Adipose tissue (tissue), 3 donors: ENCODE measurements around the gene PTPRN2. TPM values are rescaled to one million over a fixed set of nuclear protein-coding genes. Genes with fewer than 3 reads are reported as not detected.

ENCODE experiments used
- H3K27ac ChIP-seq: one replicate; pipeline ENCODE4 v1.5.1; 2013; ENCODE audit warnings: low read depth, low read length
- WGBS, 3 donors: extraction: QIAGEN DNeasy Blood & Tissue Kit; methylation state at CpG; one replicate each; pipeline ENCODE4 v1.1.7; 2013; 5-methylcytosine and 5-hydroxymethylcytosine counted together
- polyA plus RNA-seq, 3 donors: library from polyadenylated mRNA; stranded (reverse); fragments of 200-250 nt; gene quantifications; one replicate each; pipeline ENCODE4 v1.2.3, GENCODE V29; 2013
- donor health status: healthy with polysubstance abuse.
- donor health status: Bipolar disorder and iron deficiency.
- donor health status: healthy.

PTPRN2 gene
- polyA plus RNA-seq, 3 donors = 3.7 to 8.0 (median 7.3) TPM

- 83 to 87% (median 84%) methylated on average over 11 of the region's 11 CpGs for WGBS, 3 donors
- H3K27ac ChIP-seq = no peak overlapping the region
These were observed 699.0 kb downstream of the PTPRN2 start for GRCh38 chr7:157888579-157888978.

- H3K27ac ChIP-seq = no peak overlapping the region
- 65 to 80% (median 71%) methylated on average over 6 of the region's 6 CpGs for WGBS, 3 donors
These were observed 700.2 kb downstream of the PTPRN2 start for GRCh38 chr7:157887400-157887799.

GRCh38 chr7:157886711-157887110 lies 700.9 kb downstream of the PTPRN2 start:
- no peak overlapping the region for H3K27ac ChIP-seq
- WGBS, 3 donors = 84 to 87% (median 87%) methylated on average over 11 of the region's 11 CpGs

GRCh38 chr7:157886266-157886665 lies 701.4 kb downstream of the PTPRN2 start:
- H3K27ac ChIP-seq = no peak overlapping the region
- 79 to 84% (median 82%) methylated on average over 9 of the region's 9 CpGs for WGBS, 3 donors

- 72 to 76% (median 75%) methylated on average over 6 of the region's 6 CpGs for WGBS, 3 donors
- H3K27ac ChIP-seq = no peak overlapping the region
These were observed 702.5 kb downstream of the PTPRN2 start for GRCh38 chr7:157885140-157885539.

GRCh38 chr7:157884461-157885062 lies 703.1 kb downstream of the PTPRN2 start:
- WGBS, 3 donors = 85 to 90% (median 86%) methylated on average over 9 of the region's 9 CpGs
- no peak overlapping the region for H3K27ac ChIP-seq

- 70 to 89% (median 73%) methylated on average over 8 of the region's 8 CpGs for WGBS, 3 donors
- H3K27ac ChIP-seq = no peak overlapping the region
These were observed 706.4 kb downstream of the PTPRN2 start for GRCh38 chr7:157881048-157881771.

GRCh38 chr7:157879391-157879790 lies 708.2 kb downstream of the PTPRN2 start:
- H3K27ac ChIP-seq = no peak overlapping the region
- 87 to 91% (median 87%) methylated on average over 10 of the region's 10 CpGs for WGBS, 3 donors

GRCh38 chr7:157877298-157878090 lies 710.1 kb downstream of the PTPRN2 start:
- 63 to 83% (median 65%) methylated on average over 29 to 31 of the region's 31 CpGs for WGBS, 3 donors

GRCh38 chr7:157876469-157877285 lies 710.9 kb downstream of the PTPRN2 start:
- no peak overlapping the region for H3K27ac ChIP-seq
- 74% methylated on average over 35 to 36 of the region's 36 CpGs for WGBS, 3 donors

More at GRCh38 chr7:157877298-157878090, 710.1 kb downstream of the PTPRN2 start:
- no peak overlapping the region for H3K27ac ChIP-seq

- no peak overlapping the region for H3K27ac ChIP-seq
- WGBS, 3 donors = 27 to 29% (median 27%) methylated on average over 26 to 30 of the region's 30 CpGs
These were observed 712.1 kb downstream of the PTPRN2 start for GRCh38 chr7:157875230-157876179.

- WGBS, 3 donors = 60 to 75% (median 60%) methylated on average over 12 of the region's 12 CpGs
- H3K27ac ChIP-seq = no peak overlapping the region
These were observed 712.8 kb downstream of the PTPRN2 start for GRCh38 chr7:157874870-157875229.

- H3K27ac ChIP-seq = no peak overlapping the region
- WGBS, 3 donors = 80 to 88% (median 87%) methylated on average over 14 of the region's 14 CpGs
These were observed 713.3 kb downstream of the PTPRN2 start for GRCh38 chr7:157874208-157874816.

- H3K27ac ChIP-seq = no peak overlapping the region
- 84 to 86% (median 86%) methylated on average over 17 of the region's 17 CpGs for WGBS, 3 donors
These were observed 714.0 kb downstream of the PTPRN2 start for GRCh38 chr7:157873664-157874063.

GRCh38 chr7:157873181-157873580 lies 714.4 kb downstream of the PTPRN2 start:
- no peak overlapping the region for H3K27ac ChIP-seq
- 76 to 91% (median 79%) methylated on average over 25 to 26 of the region's 30 CpGs for WGBS, 3 donors

GRCh38 chr7:157872447-157872846 lies 715.2 kb downstream of the PTPRN2 start:
- WGBS, 3 donors = 85 to 91% (median 88%) methylated on average over 12 of the region's 12 CpGs
- no peak overlapping the region for H3K27ac ChIP-seq

GRCh38 chr7:157871681-157872080 lies 715.9 kb downstream of the PTPRN2 start:
- H3K27ac ChIP-seq = no peak overlapping the region
- WGBS, 3 donors = 89 to 92% (median 90%) methylated on average over 4 of the region's 4 CpGs
